Thymus (tissue), 14 donors: Measurements from ENCODE around the gene MBD3L2. TPM values are rescaled to one million over a fixed set of nuclear protein-coding genes. Genes with fewer than 3 reads are reported as not detected.
"Not testable (repeated sequence)": the region's sequence is repeated elsewhere in the genome, so short reads cannot be mapped to it uniquely, and the experiment has no call there.

Source experiments
- DNase-seq, 9 donors: peaks; one replicate each; pipeline ENCODE4 v3.0.0-alpha.2; 2013; ENCODE audit warnings: low spot score in 9 of 9, low read depth in 6 of 9, missing footprints in 1 of 9
- H3K27ac ChIP-seq, 2 donors: one replicate each; pipeline ENCODE4 v1.5.1; 2013; ENCODE audit warnings: control low read depth in 1 of 2, low read depth in 1 of 2, low read length in 1 of 2, mild to moderate bottlenecking in 1 of 2, moderate library complexity in 1 of 2
- H3K27me3 ChIP-seq, 2 donors: one replicate each; pipeline ENCODE4 v1.5.1; 2013; ENCODE audit warnings: low read length in 1 of 2; ENCODE audit not compliant: control insufficient read depth in 2 of 2, insufficient read depth in 1 of 2
- H3K36me3 ChIP-seq, 2 donors: one replicate each; pipeline ENCODE4 v1.5.1; 2013; ENCODE audit warnings: low read length in 1 of 2, mild to moderate bottlenecking in 1 of 2, moderate library complexity in 1 of 2; ENCODE audit not compliant: control insufficient read depth in 2 of 2, insufficient read depth in 2 of 2
- H3K4me1 ChIP-seq, 2 donors: one replicate each; pipeline ENCODE4 v1.5.1; 2013; ENCODE audit warnings: low read length in 2 of 2; ENCODE audit not compliant: control insufficient read depth in 2 of 2, insufficient read depth in 2 of 2
- H3K4me3 ChIP-seq, 2 donors: one replicate each; pipeline ENCODE4 v1.5.1; 2013; ENCODE audit warnings: low read length in 2 of 2, control low read depth in 1 of 2, mild to moderate bottlenecking in 1 of 2
- H3K9me3 ChIP-seq, 2 donors: one replicate each; pipeline ENCODE4 v1.5.1; 2013; ENCODE audit warnings: low read length in 1 of 2, mild to moderate bottlenecking in 1 of 2; ENCODE audit not compliant: control insufficient read depth in 2 of 2, insufficient read depth in 1 of 2
- WGBS: extraction: QIAGEN DNeasy Blood & Tissue Kit; methylation state at CpG from one replicate; pipeline ENCODE4 v1.1.7; 2013; 5-methylcytosine and 5-hydroxymethylcytosine counted together
- long read RNA-seq, 10 donors: transcript quantifications; one replicate each; lab custom pipeline, GENCODE V29; 2026
- polyA plus RNA-seq: library from polyadenylated mRNA; stranded (reverse); fragments of 200-250 nt; gene quantifications from one replicate; pipeline ENCODE4 v1.2.3, GENCODE V29; 2013
- total RNA-seq: library from RNA; stranded (reverse); fragments of 120-200 nt; gene quantifications from one replicate; pipeline ENCODE4 v1.2.4, GENCODE V29; 2013
- donor health status: healthy.

Gene MBD3L2
- total RNA-seq, result 0.09 TPM
- 0.78 TPM for polyA plus RNA-seq
- long read RNA-seq, donor 1, result 0 reads
- long read RNA-seq, donor 2, result 0 reads
- long read RNA-seq, donor 3, result 0 reads
- long read RNA-seq, donor 4, result 0 reads
- long read RNA-seq, donor 5, result 0 reads
- long read RNA-seq, donor 6, result 0 reads
- long read RNA-seq, donor 7, result 0 reads
- long read RNA-seq, donor 8, result 0 reads
- long read RNA-seq, donor 9, result 0 reads
- long read RNA-seq, donor 10, result 0 reads

DNA sequence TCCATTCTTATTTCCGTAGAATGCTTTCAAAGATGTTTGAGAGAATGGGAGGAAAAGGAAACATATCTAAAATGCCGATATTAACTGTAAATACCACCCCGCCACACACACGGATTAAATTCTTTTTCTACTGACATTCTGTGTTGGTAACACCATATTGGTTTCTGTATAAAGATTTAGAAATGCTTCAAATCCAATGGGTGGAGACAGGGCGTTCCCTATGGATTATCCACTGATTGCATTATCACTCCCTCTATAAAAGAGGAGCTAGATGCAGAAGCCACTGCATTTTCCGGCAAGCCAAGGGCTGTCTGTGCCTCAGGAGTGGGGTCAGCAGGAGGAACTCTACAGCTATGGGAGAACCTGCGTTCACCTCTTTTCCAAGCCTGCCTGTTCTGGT is at the start of gene MBD3L2:
MBD3L2 (plus strand) TSS at position 301 of the 400 bp plus-strand sequence; CDS start at position 354, 53 bp downstream.
- not testable (repeated sequence) for H3K27me3 ChIP-seq, H3K4me1 ChIP-seq, H3K36me3 ChIP-seq, DNase-seq, H3K4me3 ChIP-seq, H3K27ac ChIP-seq, H3K9me3 ChIP-seq
- WGBS, result no CpG with 5 or more reads among the region's 7 CpGs

DNA sequence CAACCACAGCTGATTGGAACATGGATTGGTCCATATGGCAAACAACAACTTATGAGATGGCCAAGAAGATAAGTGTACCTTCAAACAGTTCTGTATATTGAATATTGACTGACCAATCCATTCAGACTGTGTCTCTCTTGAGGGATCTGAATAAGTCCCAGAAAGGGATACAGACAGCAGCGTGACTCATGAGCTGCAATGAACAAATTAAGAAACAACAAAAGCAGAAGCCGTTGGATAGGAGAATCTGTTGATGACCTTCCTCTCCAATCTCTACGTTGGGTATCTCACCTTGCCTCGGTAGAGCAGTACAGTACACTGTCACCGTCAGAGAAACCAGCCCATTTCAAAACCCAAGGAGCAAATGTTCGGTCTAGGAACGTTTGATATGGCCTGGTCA is 49.2 kb upstream of the MBD3L2 start:
- no peak for DNase-seq
- Histone ChIP-seq H3K4me3 (no peak overlapping the region), H3K9me3 (no peaks in the 10 kb centered on the region), H3K27ac (no peak overlapping the region), H3K36me3 (no peaks in the 10 kb centered on the region), H3K27me3 (no peaks in the 10 kb centered on the region), H3K4me1 (no peaks in the 10 kb centered on the region)
- 89% methylated on average over 7 of the region's 7 CpGs for WGBS

- no peaks in the 10 kb centered on the region for H3K36me3 ChIP-seq
- no peak for DNase-seq
- no peak overlapping the region for H3K27ac ChIP-seq
- no peaks in the 10 kb centered on the region for H3K9me3 ChIP-seq
- H3K4me1 ChIP-seq, result no peaks in the 10 kb centered on the region
- H3K4me3 ChIP-seq, result no peak overlapping the region
- WGBS, result 65% methylated on average over 3 of the region's 3 CpGs
- H3K27me3 ChIP-seq, result no peaks in the 10 kb centered on the region
These were observed 48.8 kb upstream of the MBD3L2 start for GRCh38 chr19:7000333-7000732.

- no peaks in the 10 kb centered on the region for H3K4me1 ChIP-seq
- no peaks in the 10 kb centered on the region for H3K27me3 ChIP-seq
- H3K4me3 ChIP-seq, result no peak overlapping the region
- H3K36me3 ChIP-seq, result no peaks in the 10 kb centered on the region
- no peak for DNase-seq
- H3K9me3 ChIP-seq, result no peaks in the 10 kb centered on the region
- WGBS, result 72% methylated on average over 1 of the region's 1 CpG
- H3K27ac ChIP-seq, result no peak overlapping the region
These were observed 48.3 kb upstream of the MBD3L2 start for GRCh38 chr19:7000816-7001215.

DNA sequence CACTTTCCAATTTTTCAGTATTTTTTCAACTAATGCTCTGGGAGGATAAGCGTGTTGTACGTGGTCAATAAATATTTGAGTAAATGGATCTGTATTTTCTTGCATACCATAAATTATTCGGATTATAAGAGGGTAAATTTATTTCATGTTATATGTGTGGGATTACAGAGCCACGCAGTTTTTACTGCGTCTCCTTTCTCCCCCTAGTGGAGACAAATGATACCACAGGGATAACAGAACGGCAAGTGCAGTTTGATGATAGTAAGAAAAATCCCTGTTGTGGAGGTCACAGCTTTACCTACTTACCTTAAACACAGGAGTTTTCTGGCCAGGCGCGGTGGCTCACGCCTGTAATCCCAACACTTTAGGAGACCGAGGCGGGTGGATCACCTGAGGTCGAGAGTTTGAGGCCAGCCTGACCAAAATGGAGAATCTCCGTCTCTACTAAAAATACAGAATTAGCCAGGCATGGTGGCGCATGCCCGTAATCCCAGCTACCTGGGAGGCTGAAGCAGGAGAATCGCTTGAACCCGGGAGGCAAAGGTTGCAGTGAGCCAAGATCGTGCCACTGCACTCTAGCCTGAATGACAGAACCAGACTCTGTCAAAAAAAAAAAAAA is 44.7 kb upstream of the MBD3L2 start:
- DNase-seq, result peak in 7 of 9 donors; percentile 24 to 70 (median 48)
- Histone ChIP-seq H3K4me3 (no peak overlapping the region), H3K4me1 (peaks cover 0 to 9% of the 10 kb centered on the region in 2 donors), H3K9me3 (no peaks in the 10 kb centered on the region), H3K27me3 (no peaks in the 10 kb centered on the region), H3K36me3 (no peaks in the 10 kb centered on the region), H3K27ac (no peak overlapping the region)
- 52% methylated on average over 18 of the region's 18 CpGs for WGBS

DNA sequence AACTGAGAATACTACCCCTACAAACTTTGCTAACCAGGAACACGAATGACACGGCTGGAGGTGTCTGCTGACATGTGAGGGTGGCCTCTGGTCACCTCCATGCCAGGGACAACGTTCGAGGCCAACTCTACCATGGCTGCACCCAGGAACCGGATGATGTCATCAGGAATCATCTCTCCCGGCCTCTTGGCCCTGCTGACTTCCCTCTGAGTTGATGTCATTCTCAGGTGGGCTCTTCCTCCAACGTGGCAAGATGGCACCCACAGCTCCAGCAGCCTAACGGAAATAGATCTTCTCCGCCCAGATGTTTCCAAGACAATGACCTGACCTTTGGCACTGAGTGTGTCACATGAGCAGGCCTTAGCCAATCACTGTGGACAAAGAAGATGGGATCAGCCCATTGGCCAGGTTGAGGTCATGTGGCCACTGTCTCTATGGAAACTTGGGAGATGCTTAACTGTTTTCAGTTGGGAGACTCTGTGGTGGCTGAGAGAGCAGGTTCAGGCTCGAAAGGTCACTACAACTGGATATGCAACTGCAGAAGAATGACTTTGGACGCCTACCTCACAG is 42.9 kb upstream of the MBD3L2 start:
- Histone ChIP-seq H3K9me3 (no peaks in the 10 kb centered on the region), H3K27ac (no peak overlapping the region), H3K4me1 (peaks cover 0 to 9% of the 10 kb centered on the region in 2 donors), H3K27me3 (no peaks in the 10 kb centered on the region), H3K4me3 (no peak overlapping the region), H3K36me3 (no peaks in the 10 kb centered on the region)
- WGBS, result 95% methylated on average over 11 of the region's 11 CpGs
- no peak for DNase-seq

GRCh38 chr19:7007859-7008258 is 41.3 kb upstream of the MBD3L2 start:
- WGBS, result 11% methylated on average over 4 of the region's 4 CpGs
- Histone ChIP-seq H3K36me3 (no peaks in the 10 kb centered on the region), H3K4me1 (peaks cover 0 to 9% of the 10 kb centered on the region in 2 donors)

DNA sequence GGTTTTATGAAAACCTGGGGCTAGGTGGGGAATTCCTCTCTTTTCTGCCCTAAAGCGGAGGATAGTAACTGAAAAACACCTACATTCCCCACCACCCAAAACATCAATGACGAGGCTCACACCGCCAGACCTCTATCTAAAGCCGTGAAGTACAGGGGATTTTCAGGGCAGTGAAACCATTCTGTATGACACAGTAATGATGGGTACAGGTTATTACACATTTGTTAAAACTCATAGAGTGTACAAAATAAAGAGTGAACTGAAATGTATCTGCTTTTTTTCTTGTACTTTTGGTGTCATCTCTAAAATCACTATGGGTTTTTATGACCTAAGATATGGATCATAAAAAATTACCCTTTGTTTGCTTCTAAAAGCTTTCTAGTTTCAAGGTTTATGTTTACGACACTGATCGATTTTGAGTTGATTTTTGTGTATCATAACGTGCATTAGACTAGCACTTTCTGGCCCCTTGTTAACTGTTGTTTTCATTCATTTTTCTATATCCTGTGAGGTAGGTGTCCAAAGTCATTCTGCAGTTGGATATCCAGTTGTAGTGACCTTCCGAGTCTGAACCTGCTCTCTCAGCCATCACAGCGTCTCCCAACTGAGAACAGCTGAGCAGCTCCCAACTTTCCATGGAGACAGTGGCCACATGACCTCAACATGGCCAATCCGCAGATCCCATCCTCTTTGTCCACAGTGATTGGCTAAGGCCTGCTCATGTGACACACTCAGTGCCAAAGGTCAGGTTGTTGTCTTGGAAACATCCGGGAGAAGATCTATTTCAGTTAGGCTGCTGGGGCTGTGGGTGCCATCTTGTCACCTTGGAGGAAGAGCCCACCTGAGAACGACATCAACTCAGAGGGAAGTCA is 38.2 kb upstream of the MBD3L2 start:
- no peaks in the 10 kb centered on the region for H3K27me3 ChIP-seq
- 91% methylated on average over 12 of the region's 12 CpGs for WGBS
- peaks cover 0 to 9% of the 10 kb centered on the region in 2 donors for H3K4me1 ChIP-seq
- H3K27ac ChIP-seq, result no peak overlapping the region
- H3K4me3 ChIP-seq, result no peak overlapping the region
- no peaks in the 10 kb centered on the region for H3K36me3 ChIP-seq
- no peak for DNase-seq
- H3K9me3 ChIP-seq, result peaks cover 0 to 6% of the 10 kb centered on the region in 2 donors

More at GRCh38 chr19:7007859-7008258, 41.3 kb upstream of the MBD3L2 start:
- Histone ChIP-seq H3K27me3 (no peaks in the 10 kb centered on the region), H3K27ac (no peak overlapping the region), H3K9me3 (peaks cover 0 to 6% of the 10 kb centered on the region in 2 donors), H3K4me3 (no peak overlapping the region)
- no peak for DNase-seq

DNA sequence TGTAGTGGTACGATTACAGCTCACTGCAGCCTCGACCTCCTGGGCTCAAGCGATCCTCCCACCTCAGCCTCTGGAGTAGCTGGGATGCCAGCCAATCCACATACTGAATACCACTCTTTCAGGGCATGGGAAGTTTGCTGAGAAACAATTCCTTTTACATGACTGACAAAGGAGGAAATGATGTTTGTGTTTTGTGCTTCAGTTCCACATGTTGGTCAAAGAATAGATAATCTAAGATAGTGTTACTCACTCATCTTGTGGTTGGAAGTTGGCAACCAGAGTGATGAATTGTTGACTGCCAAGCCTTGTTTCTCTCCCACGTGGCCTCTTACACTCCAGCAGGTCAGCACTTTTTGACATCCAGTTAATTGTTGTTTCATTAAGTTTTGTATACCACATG is 35.4 kb upstream of the MBD3L2 start:
- H3K4me3 ChIP-seq, result no peak overlapping the region
- peaks cover 0 to 4% of the 10 kb centered on the region in 2 donors for H3K4me1 ChIP-seq
- 70% methylated on average over 4 of the region's 4 CpGs for WGBS
- no peak for DNase-seq
- no peaks in the 10 kb centered on the region for H3K27me3 ChIP-seq
- H3K36me3 ChIP-seq, result no peaks in the 10 kb centered on the region
- peaks cover 0 to 6% of the 10 kb centered on the region in 2 donors for H3K9me3 ChIP-seq
- no peak overlapping the region for H3K27ac ChIP-seq
